ENCODE results near the gene BIVM. TPM values are rescaled to one million over a fixed set of nuclear protein-coding genes. Genes with fewer than 3 reads are reported as not detected.

BIVM gene
- total and polyA plus RNA-seq, 2 experiments from 2014 or later, result 3.2 to 4.2 TPM

- TF ChIP-seq ZNF462 (CRISPR knock-in tag; IDR thresholded peaks at IDR 0.05) (no peak), STAT1 (IDR thresholded peaks at IDR 0.05; ENCODE audit: unreplicated experiment) (no peak), CREB1 (CRISPR knock-in tag; IDR thresholded peaks at IDR 0.05; ENCODE audit: low read depth) (no peak)
Observed at GRCh38 chr13:102878481-102878880, 79.6 kb downstream of the BIVM start (continued).

GRCh38 chr13:102879793-102880499, 81.0 kb downstream of the BIVM start:
- Histone ChIP-seq H3K4me3 (no peak overlapping the region), H3K27me3 (ENCODE audit: insufficient read depth) (no peaks in the 10 kb centered on the region), H3K4me2 (no peak overlapping the region), H2AFZ (no peak overlapping the region), H3K9me2 (ENCODE audit: insufficient read depth) (no peaks in the 10 kb centered on the region), H3K4me1 (ENCODE audit: insufficient read depth) (peaks cover 22% of the 10 kb centered on the region), H3F3A (replicated peaks; ENCODE audit: low read depth) (no peaks in the 10 kb centered on the region), H3K27ac (ENCODE audit: low read depth) (no peak overlapping the region), H3K36me3 (ENCODE audit: insufficient read depth) (no peaks in the 10 kb centered on the region), H3K79me2 (replicated peaks; ENCODE audit: insufficient read depth) (no peaks in the 10 kb centered on the region), H4K20me1 (replicated peaks; ENCODE audit: insufficient read depth) (no peaks in the 10 kb centered on the region)
- Mint-ChIP-seq H3K27me3 (ENCODE audit: insufficient read depth, low read depth, poor library complexity) (no peaks in the 10 kb centered on the region), H3K4me3 (no peak overlapping the region), H3K9me3 (no peaks in the 10 kb centered on the region), H3K36me3 (ENCODE audit: low read depth) (peaks cover 5% of the 10 kb centered on the region; the same call in 1 of the 3 replicates), H3K27ac (no peak overlapping the region), H3K4me1 (peaks cover 21% of the 10 kb centered on the region)
- no peak for ATAC-seq
- no peak for DNase-seq (ENCODE audit: low spot score)
- TF ChIP-seq ZNF331 (CRISPR knock-in tag; IDR thresholded peaks at IDR 0.05; ENCODE audit: low read depth) (no peak), REST (IDR thresholded peaks at IDR 0.05; ENCODE audit: unreplicated experiment) (no peak), NANOG (IDR thresholded peaks at IDR 0.05; ENCODE audit: borderline replicate concordance) (no peak)
